Gastroesophageal sphincter (tissue), 4 donors: ENCODE measurements around the gene CLCC1. TPM values are rescaled to one million over a fixed set of nuclear protein-coding genes. Genes with fewer than 3 reads are reported as not detected.
A peak's percentile ranks its signal among the peaks of the same experiment; 100 is the strongest.
"Not testable (repeated sequence)": the region's sequence is repeated elsewhere in the genome, so short reads cannot be mapped to it uniquely, and the experiment has no call there.

ENCODE experiments used
- ATAC-seq: fragments of 150-250 bp; one replicate; pipeline ENCODE4 v1.9.1; 2016; ENCODE audit warnings: mild to moderate bottlenecking, moderate library complexity
- H3K27ac ChIP-seq, 4 donors: fragments of 200-600 bp; sonication (generic) in 3 of 4; 1 replicate in 3 of 4; 2 replicates in 1 of 4; pipeline ENCODE4 v1.5.1; 2016 to 2019
- H3K27me3 ChIP-seq: fragments of 200-600 bp; sonication (generic); one replicate; pipeline ENCODE4 v1.5.1; 2019
- H3K36me3 ChIP-seq, 2 donors: fragments of 200-600 bp; sonication (generic); one replicate each; pipeline ENCODE4 v1.5.1; 2019; ENCODE audit warnings: control low read depth in 1 of 2
- H3K4me1 ChIP-seq, 3 donors: fragments of 200-600 bp; sonication (generic); 1 replicate in 2 of 3; 2 replicates in 1 of 3; pipeline ENCODE4 v1.5.1; 2016 to 2019; ENCODE audit warnings: control low read depth in 2 of 3
- H3K4me3 ChIP-seq, 2 donors: fragments of 200-600 bp; sonication (generic); one replicate each; pipeline ENCODE4 v1.5.1; 2019; ENCODE audit warnings: mild to moderate bottlenecking in 1 of 2, moderate library complexity in 1 of 2
- H3K9me3 ChIP-seq, 3 donors: fragments of 200-600 bp; sonication (generic); one replicate each; pipeline ENCODE4 v1.5.1; 2017 to 2019; ENCODE audit warnings: control low read depth in 2 of 3
- CTCF ChIP-seq, 4 experiments: fragments of 200-600 bp in 2 of 4; fragments of 450-650 bp in 2 of 4; sonication (generic) in 1 of 4; IDR thresholded peaks; one replicate each; pipeline ENCODE4 v1.5.1; 2017 to 2019; ENCODE audit warnings: antibody characterized with exemption in 4 of 4, mild to moderate bottlenecking in 2 of 4, moderate library complexity in 2 of 4
- EP300 ChIP-seq: sonication (generic); formaldehyde crosslinking; IDR thresholded peaks from one replicate; pipeline ENCODE4 v1.6.1; 2017; ENCODE audit warnings: antibody characterized with exemption, mild to moderate bottlenecking
- POLR2A ChIP-seq, 2 donors: fragments of 450-650 bp; IDR thresholded peaks; one replicate each; pipeline ENCODE4 v1.6.1; 2017; ENCODE audit warnings: antibody characterized with exemption in 2 of 2, mild to moderate bottlenecking in 2 of 2, moderate library complexity in 1 of 2
- POLR2AphosphoS5 ChIP-seq: sonication (generic); formaldehyde crosslinking; IDR thresholded peaks from one replicate; pipeline ENCODE4 v1.6.1; 2017; ENCODE audit warnings: antibody characterized with exemption
- WGBS, 2 donors: methylation state at CpG; one replicate each; pipeline ENCODE4 v1.1.5; 2018; ENCODE audit warnings: low coverage in 1 of 2; 5-methylcytosine and 5-hydroxymethylcytosine counted together
- total RNA-seq, 4 donors: library from RNA; depleted of rRNA; stranded (reverse); fragments of >200 nt; gene quantifications; one replicate each; pipeline ENCODE4 v1.1.0, GENCODE V29; 2016

CLCC1 gene
- 10 to 100 TPM; 27.4 to 41.2 (median 29.9) TPM for total RNA-seq

- Histone ChIP-seq H3K4me1 (peaks cover 0 to 51% (median 8%) of the 10 kb centered on the region in 3 donors), H3K27me3 (no peaks in the 10 kb centered on the region), H3K36me3 (peaks cover 0 to 25% of the 10 kb centered on the region in 2 donors), H3K9me3 (no peaks in the 10 kb centered on the region), H3K27ac (peak within 1 kb of the TSS; percentile 88 to 99 (median 92)), H3K4me3 (peak within 1 kb of the TSS; percentile 58 to 85)
- peak; percentile 99 for ATAC-seq
- WGBS, 2 donors = 0% methylated on average over 7 to 11 of the region's 72 CpGs
- TF ChIP-seq EP300 (no peak), POLR2A (IDR thresholded peaks at IDR 0.05) (peak; percentile 78 to 86), POLR2AphosphoS5 (peak; percentile 92), CTCF (IDR thresholded peaks at IDR 0.05) (peak in 2 of 4 experiments; percentile 19 to 25)
These were observed at the start of gene CLCC1 for GRCh38 chr1:108963052-108963686. TSS of gene CLCC1 (minus strand) at chr1:108963484. CDS start at chr1:108950437, 13,047 bp downstream.

GRCh38 chr1:109011335-109011734 is 48.1 kb upstream of the CLCC1 start:
- H3K27ac ChIP-seq = no peak overlapping the region
- 56 to 73% methylated on average over 7 of the region's 7 CpGs for WGBS, 2 donors
- no peak for TF ChIP-seq CTCF (IDR thresholded peaks at IDR 0.05)

GRCh38 chr1:108996622-108997021 is 33.3 kb upstream of the CLCC1 start:
- not testable (repeated sequence) for H3K4me3 ChIP-seq, H3K4me1 ChIP-seq, ATAC-seq, H3K27ac ChIP-seq, H3K27me3 ChIP-seq
- 100% methylated on average over 1 of the region's 3 CpGs; no CpG with 5 or more reads in 1 of the 2 donors for WGBS, 2 donors
- Histone ChIP-seq H3K36me3 (peaks cover 0 to 89% of the 10 kb centered on the region in 2 donors), H3K9me3 (peaks cover 0 to 10% (median 0%) of the 10 kb centered on the region in 3 donors)

More at GRCh38 chr1:109011335-109011734, 48.1 kb upstream of the CLCC1 start:
- Histone ChIP-seq H3K36me3 (peaks cover 0 to 96% of the 10 kb centered on the region in 2 donors), H3K9me3 (no peaks in the 10 kb centered on the region), H3K27me3 (no peaks in the 10 kb centered on the region), H3K4me3 (no peak overlapping the region), H3K4me1 (no peaks in the 10 kb centered on the region)
- no peak for ATAC-seq

GRCh38 chr1:108983114-108983513 is 19.8 kb upstream of the CLCC1 start:
- WGBS, 2 donors = 73 to 74% methylated on average over 4 of the region's 4 CpGs
- TF ChIP-seq POLR2A (IDR thresholded peaks at IDR 0.05) = no peak
- Histone ChIP-seq H3K4me3 (no peak overlapping the region), H3K27me3 (no peaks in the 10 kb centered on the region), H3K9me3 (no peaks in the 10 kb centered on the region), H3K27ac (no peak overlapping the region), H3K36me3 (peaks cover 0 to 84% of the 10 kb centered on the region in 2 donors), H3K4me1 (no peaks in the 10 kb centered on the region)
- ATAC-seq = no peak

GRCh38 chr1:108976658-108977057 is 13.4 kb upstream of the CLCC1 start:
- Histone ChIP-seq H3K9me3 (no peaks in the 10 kb centered on the region), H3K4me1 (no peaks in the 10 kb centered on the region), H3K4me3 (no peak overlapping the region), H3K36me3 (peaks cover 0 to 95% of the 10 kb centered on the region in 2 donors), H3K27me3 (no peaks in the 10 kb centered on the region), H3K27ac (no peak overlapping the region)
- 88 to 91% methylated on average over 4 of the region's 4 CpGs for WGBS, 2 donors
- no peak for TF ChIP-seq POLR2AphosphoS5
- TF ChIP-seq POLR2A (IDR thresholded peaks at IDR 0.05) = no peak
- no peak for TF ChIP-seq CTCF (IDR thresholded peaks at IDR 0.05)
- no peak for TF ChIP-seq EP300
- no peak for ATAC-seq

GRCh38 chr1:108972951-108973350 is 9.7 kb upstream of the CLCC1 start:
- Histone ChIP-seq H3K9me3 (no peaks in the 10 kb centered on the region), H3K36me3 (peaks cover 0 to 92% of the 10 kb centered on the region in 2 donors), H3K4me3 (no peak overlapping the region), H3K4me1 (no peaks in the 10 kb centered on the region), H3K27me3 (no peaks in the 10 kb centered on the region), H3K27ac (no peak overlapping the region)
- no peak for ATAC-seq
- TF ChIP-seq POLR2A (IDR thresholded peaks at IDR 0.05) = no peak
- TF ChIP-seq EP300 = no peak
- TF ChIP-seq CTCF (IDR thresholded peaks at IDR 0.05) = no peak
- TF ChIP-seq POLR2AphosphoS5 = no peak
- WGBS, 2 donors = 100% methylated on average over 1 of the region's 1 CpG
